ENCODE results near the gene POTEJ.
"Not testable (repeated sequence)": the region's sequence is repeated elsewhere in the genome, so short reads cannot be mapped to it uniquely, and the experiment has no call there.

POTEJ gene

GRCh38 chr2:130601648-130602302, 9.5 kb upstream of the POTEJ start:
- not testable (repeated sequence) for DNase-seq (ENCODE audit: low read depth)

GRCh38 chr2:130608276-130609001, 2.8 kb upstream of the POTEJ start:
- not testable (repeated sequence) for DNase-seq (ENCODE audit: low read depth)

- not testable (repeated sequence) for DNase-seq (ENCODE audit: low read depth)
Observed at GRCh38 chr2:130609002-130609920, 2.0 kb upstream of the POTEJ start.

- not testable (repeated sequence) for DNase-seq (ENCODE audit: low read depth)
Observed at GRCh38 chr2:130610486-130610885, 754 bp upstream of the POTEJ start.

GRCh38 chr2:130628784-130629475, 17.7 kb downstream of the POTEJ start:
- not testable (repeated sequence) for DNase-seq (ENCODE audit: low read depth)

- not testable (repeated sequence) for DNase-seq (ENCODE audit: low read depth)
Observed at GRCh38 chr2:130638973-130639372, 27.7 kb downstream of the POTEJ start.

- DNase-seq (ENCODE audit: low read depth): not testable (repeated sequence)
Observed at GRCh38 chr2:130641688-130642087, 30.4 kb downstream of the POTEJ start.

- DNase-seq (ENCODE audit: low read depth): not testable (repeated sequence)
Observed at GRCh38 chr2:130649285-130649684, 38.0 kb downstream of the POTEJ start.

- DNase-seq (ENCODE audit: low read depth): not testable (repeated sequence)
Observed at GRCh38 chr2:130664506-130664905, 53.3 kb downstream of the POTEJ start.

- not testable (repeated sequence) for DNase-seq (ENCODE audit: low read depth)
Observed at GRCh38 chr2:130665596-130665995, 54.4 kb downstream of the POTEJ start.

- not testable (repeated sequence) for DNase-seq (ENCODE audit: low read depth)
Observed at GRCh38 chr2:130667516-130667915, 56.3 kb downstream of the POTEJ start.

- not testable (repeated sequence) for DNase-seq (ENCODE audit: low read depth)
Observed at GRCh38 chr2:130670026-130670745, 58.9 kb downstream of the POTEJ start.

- DNase-seq (ENCODE audit: low read depth): not testable (repeated sequence)
Observed at GRCh38 chr2:130692041-130692770, 81.0 kb downstream of the POTEJ start.

- DNase-seq (ENCODE audit: low read depth): not testable (repeated sequence)
Observed at GRCh38 chr2:130693474-130693873, 82.2 kb downstream of the POTEJ start.

GRCh38 chr2:130703250-130703649, 92.0 kb downstream of the POTEJ start:
- DNase-seq (ENCODE audit: low read depth): not testable (repeated sequence)

All from GM04503 (cell line).